Psoas muscle (tissue), 8 donors: ENCODE measurements around the gene TSPOAP1. TPM values are rescaled to one million over a fixed set of nuclear protein-coding genes. Genes with fewer than 3 reads are reported as not detected.
A peak's percentile ranks its signal among the peaks of the same experiment; 100 is the strongest.

Source experiments
- ATAC-seq, 4 donors: fragments of 200-7000 bp; cut with Tn5 transposase; one replicate each; pipeline ENCODE4 v1.9.1; 2020; ENCODE audit warnings: moderate library complexity in 3 of 4, mild to moderate bottlenecking in 2 of 4
- DNase-seq, 2 donors: peaks; one replicate each; pipeline ENCODE4 v3.0.0-alpha.2; 2020
- H3K27ac ChIP-seq: fragments of 200-600 bp; one replicate; pipeline ENCODE4 v1.8.0; 2022
- H3K27me3 ChIP-seq, 3 donors: fragments of 200-600 bp in 1 of 3; one replicate each; pipeline versions ENCODE4 v1.6.1 to v1.8.0; 2013 to 2022; ENCODE audit warnings: low read length in 2 of 3, mild to moderate bottlenecking in 2 of 3, moderate library complexity in 1 of 3; ENCODE audit not compliant: insufficient read depth in 3 of 3
- H3K36me3 ChIP-seq, 2 donors: fragments of 200-600 bp in 1 of 2; one replicate each; pipeline versions ENCODE4 v1.6.1 to v1.8.0; 2013 to 2022; ENCODE audit warnings: low read depth in 1 of 2, mild to moderate bottlenecking in 1 of 2, moderate library complexity in 1 of 2; ENCODE audit not compliant: insufficient read depth in 1 of 2
- H3K4me1 ChIP-seq: fragments of 200-600 bp; one replicate; pipeline ENCODE4 v1.8.0; 2022
- H3K4me3 ChIP-seq: fragments of 200-600 bp; one replicate; pipeline ENCODE4 v1.8.0; 2022; ENCODE audit warnings: mild to moderate bottlenecking
- H3K9me3 ChIP-seq: fragments of 200-600 bp; one replicate; pipeline ENCODE4 v1.8.0; 2022
- WGBS, 3 donors: extraction: QIAGEN DNeasy Blood & Tissue Kit; methylation state at CpG; one replicate each; pipeline versions ENCODE4 v1.1.6 to v1.1.7; 2013; 5-methylcytosine and 5-hydroxymethylcytosine counted together
- intact Hi-C, 2 donors: fragments of 100-400 bp; cut with DNase I; formaldehyde crosslinking; loops; one replicate each; pipeline versions ENCODE4 v1.11.0 to v1.14.2; 2022
- polyA plus RNA-seq, 3 donors: library from polyadenylated mRNA; stranded (reverse); fragments of 200-250 nt; gene quantifications; one replicate each; pipeline ENCODE4 v1.2.3, GENCODE V29; 2013
- total RNA-seq, 4 donors: library from RNA; stranded (reverse); fragmentation: NEBNext Ultra II Directional in 2 of 4; extraction: Animal tissue kit (Norgen Biotek cat#: 25700) in 2 of 4; gene quantifications; one replicate each; pipeline versions ENCODE4 v1.2.1 to v1.2.4, GENCODE V29; 2021 to 2023
- TF ChIP-seq, protein P1 (sequence below): fragments of 200-600 bp; IDR thresholded peaks from one replicate; pipeline ENCODE4 v1.8.0; 2022; ENCODE audit warnings: antibody characterized with exemption
- donor health status: healthy with polysubstance abuse.
- donor health status: DM: no; HTN: no; CAD: no; lungs with moderate emphysema.
- donor health status: Bipolar disorder and iron deficiency.
- donor health status: healthy.
- donor health status: DM: yes; HTN: yes; CAD: no.
- donor health status: DM: no; HTN: no; CAD: no.
- donor health status: DM: no; HTN: no; CAD: no.
- donor health status: DM: yes; HTN: yes; CAD: no.

The TSPOAP1 gene
- total and polyA plus RNA-seq, 7 donors: 0.40 to 6.6 (median 2.3) TPM

- TF ChIP-seq, protein P1, sequence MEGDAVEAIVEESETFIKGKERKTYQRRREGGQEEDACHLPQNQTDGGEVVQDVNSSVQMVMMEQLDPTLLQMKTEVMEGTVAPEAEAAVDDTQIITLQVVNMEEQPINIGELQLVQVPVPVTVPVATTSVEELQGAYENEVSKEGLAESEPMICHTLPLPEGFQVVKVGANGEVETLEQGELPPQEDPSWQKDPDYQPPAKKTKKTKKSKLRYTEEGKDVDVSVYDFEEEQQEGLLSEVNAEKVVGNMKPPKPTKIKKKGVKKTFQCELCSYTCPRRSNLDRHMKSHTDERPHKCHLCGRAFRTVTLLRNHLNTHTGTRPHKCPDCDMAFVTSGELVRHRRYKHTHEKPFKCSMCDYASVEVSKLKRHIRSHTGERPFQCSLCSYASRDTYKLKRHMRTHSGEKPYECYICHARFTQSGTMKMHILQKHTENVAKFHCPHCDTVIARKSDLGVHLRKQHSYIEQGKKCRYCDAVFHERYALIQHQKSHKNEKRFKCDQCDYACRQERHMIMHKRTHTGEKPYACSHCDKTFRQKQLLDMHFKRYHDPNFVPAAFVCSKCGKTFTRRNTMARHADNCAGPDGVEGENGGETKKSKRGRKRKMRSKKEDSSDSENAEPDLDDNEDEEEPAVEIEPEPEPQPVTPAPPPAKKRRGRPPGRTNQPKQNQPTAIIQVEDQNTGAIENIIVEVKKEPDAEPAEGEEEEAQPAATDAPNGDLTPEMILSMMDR: no peak
- intact Hi-C loops: loop anchor here (10.0 kb wide), 1 partner anchor 160 kb away; the partner anchor contains the start of gene MTMR4 (in 2 of the 2)
- H3K9me3 ChIP-seq: no peaks in the 10 kb centered on the region
- 50 to 56% (median 51%) methylated on average over 6 of the region's 6 CpGs for WGBS, 3 donors
- no peak overlapping the region for H3K27ac ChIP-seq
- ATAC-seq (no peak), DNase-seq (no peak)
- H3K4me1 ChIP-seq: peaks cover 15% of the 10 kb centered on the region
- no peaks in the 10 kb centered on the region for H3K27me3 ChIP-seq
- H3K4me3 ChIP-seq: no peak overlapping the region
- H3K36me3 ChIP-seq: peaks cover under 1 to 16% of the 10 kb centered on the region in 2 donors
These were observed 26.1 kb upstream of the TSPOAP1 start for GRCh38 chr17:58354541-58355216.

- peaks cover 2 to 29% of the 10 kb centered on the region in 2 donors for H3K36me3 ChIP-seq
- no peaks in the 10 kb centered on the region for H3K9me3 ChIP-seq
- no peaks in the 10 kb centered on the region for H3K27me3 ChIP-seq
- intact Hi-C loops: loop anchor here (2.0 to 10.0 kb wide), 2 partner anchors 63 to 161 kb away; partner anchors contain the start of genes MTMR4 (in 2 of the 2) and RNF43 (in 1 of the 2)
- 75 to 82% (median 80%) methylated on average over 4 of the region's 4 CpGs for WGBS, 3 donors
- TF ChIP-seq, protein P1: no peak
- DNase-seq (no peak), ATAC-seq (no peak)
- H3K27ac ChIP-seq: peak overlapping the region; percentile 94
- H3K4me3 ChIP-seq: peak overlapping the region; percentile 85
- H3K4me1 ChIP-seq: peaks cover 15% of the 10 kb centered on the region
These were observed 24.8 kb upstream of the TSPOAP1 start for GRCh38 chr17:58353389-58353825.

GRCh38 chr17:58352596-58353388 lies 24.2 kb upstream of the TSPOAP1 start:
- Histone ChIP-seq H3K27ac (peak overlapping the region; percentile 94), H3K36me3 (peaks cover 2 to 35% of the 10 kb centered on the region in 2 donors), H3K9me3 (no peaks in the 10 kb centered on the region), H3K4me1 (peaks cover 15% of the 10 kb centered on the region), H3K4me3 (peak overlapping the region; percentile 85), H3K27me3 (no peaks in the 10 kb centered on the region)
- intact Hi-C loops: loop anchor here (2.0 to 10.0 kb wide), 2 partner anchors 64 to 162 kb away; partner anchors contain the start of genes MTMR4 (in 2 of the 2) and RNF43 (in 1 of the 2)
- peak in 1 of 2 donors; percentile 70 for DNase-seq
- WGBS, 3 donors: 3 to 4% (median 4%) methylated on average over 26 of the region's 26 CpGs
- TF ChIP-seq, protein P1: no peak
- ATAC-seq: peak; percentile 39 to 65 (median 51)

DNA sequence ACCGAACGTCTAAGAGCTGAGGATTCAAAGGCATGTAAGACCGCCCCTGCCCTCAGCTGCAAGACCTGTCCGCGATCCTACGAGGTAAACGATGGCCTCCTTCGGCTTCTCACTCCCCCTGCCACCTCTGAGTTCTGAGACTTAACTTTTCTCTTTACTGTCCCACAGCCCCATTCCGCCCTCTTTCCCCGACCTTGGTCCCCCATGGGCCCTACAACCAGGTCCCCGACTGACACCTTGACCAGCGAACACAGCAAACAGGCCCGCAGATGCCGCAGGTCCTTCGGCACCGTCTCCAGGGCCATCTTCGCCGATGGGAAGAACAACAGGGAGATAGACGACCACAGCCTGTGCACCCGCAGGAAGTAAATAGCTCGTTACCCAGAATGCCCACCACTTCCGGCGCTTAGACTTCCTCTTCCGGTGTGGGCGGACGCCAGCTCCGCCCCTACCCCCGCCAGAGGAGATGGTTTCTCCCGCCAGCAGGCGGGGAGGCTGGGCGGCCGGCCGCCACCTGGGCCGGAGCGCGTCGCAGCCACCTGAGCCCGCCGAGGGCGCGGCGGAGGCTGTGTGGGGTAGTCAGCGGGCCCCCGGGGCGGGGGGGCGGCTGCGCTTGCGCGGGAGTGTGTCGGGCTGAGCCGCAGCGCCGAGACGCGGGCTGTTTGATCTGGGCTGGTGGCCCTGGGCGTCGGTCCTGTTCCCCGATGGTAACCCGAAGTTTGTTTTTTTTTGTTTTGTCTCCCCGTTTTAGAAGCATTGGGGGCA lies 23.4 kb upstream of the TSPOAP1 start, which contains the start of gene SUPT4H1:
Gene SUPT4H1 (minus strand): TSS at position 371 of the 765 bp plus-strand sequence. CDS start 66 bp downstream, at position 305.
- TF ChIP-seq, protein P1: no peak
- DNase-seq: peak; percentile 85 to 94
- peak; percentile 98 to 99 (median 98) for ATAC-seq
- Histone ChIP-seq H3K9me3 (no peaks in the 10 kb centered on the region), H3K4me1 (peaks cover 15% of the 10 kb centered on the region), H3K27me3 (no peaks in the 10 kb centered on the region), H3K27ac (peak within 1 kb of the TSS; percentile 94), H3K4me3 (peak within 1 kb of the TSS; percentile 85), H3K36me3 (peaks cover 2 to 43% of the 10 kb centered on the region in 2 donors)
- WGBS, 3 donors: 0% methylated on average over 54 to 60 of the region's 60 CpGs
- intact Hi-C loops: loop anchor here (2.0 to 10.0 kb wide), 3 partner anchors 27 to 163 kb away; partner anchors contain the start of genes MTMR4 (in 2 of the 2) and RNF43 (in 1 of the 2)
